Thoracic aorta (tissue), 2 donors: ENCODE data around the gene TLR10. TPM values are rescaled to one million over a fixed set of nuclear protein-coding genes. Genes with fewer than 3 reads are reported as not detected.

Source experiments
- ATAC-seq: fragments of 150-250 bp; one replicate; pipeline ENCODE4 v1.8.0; 2017; ENCODE audit warnings: low read depth; ENCODE audit not compliant: insufficient number of reproducible peaks, low FRiP score
- DNase-seq: peaks from one replicate; pipeline ENCODE4 v3.0.0-alpha.2; 2020; ENCODE audit warnings: low spot score
- H3K27ac ChIP-seq, 2 donors: fragments of 200-600 bp; sonication (generic); 1 replicate in 1 of 2; 2 replicates in 1 of 2; pipeline ENCODE4 v1.5.1; 2016; ENCODE audit warnings: mild to moderate bottlenecking in 2 of 2, moderate library complexity in 2 of 2
- H3K27me3 ChIP-seq: fragments of 200-600 bp; sonication (generic); replicated peaks from 2 replicates; pipeline ENCODE4 v1.6.0; 2016; ENCODE audit warnings: mild to moderate bottlenecking; ENCODE audit not compliant: insufficient read depth
- H3K36me3 ChIP-seq: fragments of 200-600 bp; sonication (generic); one replicate; pipeline ENCODE4 v1.5.1; 2016
- H3K4me1 ChIP-seq, 2 donors: fragments of 200-600 bp; sonication (generic); 1 replicate in 1 of 2; 2 replicates in 1 of 2; pipeline versions ENCODE4 v1.5.1 to v1.6.0; 2016; ENCODE audit warnings: low read depth in 2 of 2, mild to moderate bottlenecking in 1 of 2; ENCODE audit not compliant: control insufficient read depth in 1 of 2
- H3K4me3 ChIP-seq: fragments of 200-600 bp; sonication (generic); 2 replicates; pipeline ENCODE4 v1.5.1; 2016; ENCODE audit warnings: mild to moderate bottlenecking
- H3K9me3 ChIP-seq: fragments of 200-600 bp; sonication (generic); 2 replicates; pipeline ENCODE4 v1.5.1; 2016
- total RNA-seq, 2 donors: library from RNA; depleted of rRNA; stranded (reverse); fragments of >200 nt; gene quantifications; one replicate each; pipeline versions ENCODE4 v1.1.0 to v1.2.3, GENCODE V29; 2016
- TF ChIP-seq, protein P1 (sequence below): fragments of 200-600 bp; sonication (generic); IDR thresholded peaks from one replicate; pipeline ENCODE4 v1.5.1; 2019; ENCODE audit warnings: antibody characterized with exemption

TLR10 gene
- total RNA-seq, 2 donors from 2014 or later = 0.28 to 0.81 TPM

DNA sequence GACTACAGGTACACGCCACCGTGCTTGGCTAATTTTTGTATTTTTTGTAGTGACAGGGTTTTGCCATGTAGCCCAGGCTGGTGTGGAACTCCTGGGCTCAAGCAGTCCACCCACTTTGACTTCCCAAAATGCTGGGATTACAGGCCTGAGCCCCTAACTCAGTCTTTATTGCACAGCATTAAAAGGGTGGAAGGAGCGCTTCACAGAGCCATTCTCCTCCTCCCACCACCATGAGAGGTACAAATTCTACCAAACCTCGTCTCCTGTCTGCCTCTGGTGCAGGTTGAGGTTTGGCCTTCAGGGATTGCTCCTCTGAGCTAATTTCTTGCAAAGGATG, 52.3 kb downstream of the TLR10 start:
- Histone ChIP-seq H3K27me3 (no peaks in the 10 kb centered on the region), H3K4me3 (no peak overlapping the region), H3K4me1 (peaks cover 0 to 9% of the 10 kb centered on the region in 2 donors), H3K36me3 (no peaks in the 10 kb centered on the region), H3K27ac (no peak overlapping the region), H3K9me3 (no peaks in the 10 kb centered on the region)
- ATAC-seq = no peak
- TF ChIP-seq, protein P1, sequence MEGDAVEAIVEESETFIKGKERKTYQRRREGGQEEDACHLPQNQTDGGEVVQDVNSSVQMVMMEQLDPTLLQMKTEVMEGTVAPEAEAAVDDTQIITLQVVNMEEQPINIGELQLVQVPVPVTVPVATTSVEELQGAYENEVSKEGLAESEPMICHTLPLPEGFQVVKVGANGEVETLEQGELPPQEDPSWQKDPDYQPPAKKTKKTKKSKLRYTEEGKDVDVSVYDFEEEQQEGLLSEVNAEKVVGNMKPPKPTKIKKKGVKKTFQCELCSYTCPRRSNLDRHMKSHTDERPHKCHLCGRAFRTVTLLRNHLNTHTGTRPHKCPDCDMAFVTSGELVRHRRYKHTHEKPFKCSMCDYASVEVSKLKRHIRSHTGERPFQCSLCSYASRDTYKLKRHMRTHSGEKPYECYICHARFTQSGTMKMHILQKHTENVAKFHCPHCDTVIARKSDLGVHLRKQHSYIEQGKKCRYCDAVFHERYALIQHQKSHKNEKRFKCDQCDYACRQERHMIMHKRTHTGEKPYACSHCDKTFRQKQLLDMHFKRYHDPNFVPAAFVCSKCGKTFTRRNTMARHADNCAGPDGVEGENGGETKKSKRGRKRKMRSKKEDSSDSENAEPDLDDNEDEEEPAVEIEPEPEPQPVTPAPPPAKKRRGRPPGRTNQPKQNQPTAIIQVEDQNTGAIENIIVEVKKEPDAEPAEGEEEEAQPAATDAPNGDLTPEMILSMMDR = no peak
- no peak for DNase-seq

GRCh38 chr4:38728631-38729141, 54.1 kb downstream of the TLR10 start:
- H3K27ac ChIP-seq = no peak overlapping the region
- no peak for ATAC-seq
- peaks cover 6 to 14% of the 10 kb centered on the region in 2 donors for H3K4me1 ChIP-seq
- no peak for DNase-seq
- H3K36me3 ChIP-seq = no peaks in the 10 kb centered on the region
- TF ChIP-seq, protein P1 = no peak
- H3K9me3 ChIP-seq = no peaks in the 10 kb centered on the region
- no peak overlapping the region for H3K4me3 ChIP-seq
- H3K27me3 ChIP-seq = no peaks in the 10 kb centered on the region

DNA sequence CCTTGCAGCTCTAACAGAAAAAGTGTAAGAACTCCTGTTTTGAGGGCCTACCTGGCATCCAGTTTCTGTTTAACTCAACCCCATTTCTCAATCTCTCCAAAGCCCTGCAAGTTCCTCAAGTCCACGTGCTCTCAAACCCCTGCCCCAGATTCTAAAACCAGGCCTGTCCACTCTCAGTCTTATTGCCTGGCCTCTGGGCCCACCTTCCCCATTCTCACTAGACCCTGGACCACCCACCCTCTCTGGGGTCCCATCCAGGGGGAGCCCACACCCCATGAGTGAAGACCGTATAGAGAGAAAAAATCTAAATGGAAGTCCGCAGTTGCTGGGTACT, 58.3 kb downstream of the TLR10 start:
- H3K4me3 ChIP-seq = no peak overlapping the region
- H3K4me1 ChIP-seq = peaks cover 6 to 9% of the 10 kb centered on the region in 2 donors
- no peaks in the 10 kb centered on the region for H3K36me3 ChIP-seq
- DNase-seq = no peak
- no peak overlapping the region for H3K27ac ChIP-seq
- H3K27me3 ChIP-seq = no peaks in the 10 kb centered on the region
- no peak for ATAC-seq
- TF ChIP-seq, protein P1 = no peak
- H3K9me3 ChIP-seq = no peaks in the 10 kb centered on the region

GRCh38 chr4:38723726-38724474, 58.9 kb downstream of the TLR10 start:
- TF ChIP-seq, protein P1 = no peak
- DNase-seq (no peak), ATAC-seq (no peak)
- Histone ChIP-seq H3K27ac (no peak overlapping the region), H3K9me3 (no peaks in the 10 kb centered on the region), H3K36me3 (no peaks in the 10 kb centered on the region), H3K4me3 (no peak overlapping the region), H3K27me3 (no peaks in the 10 kb centered on the region), H3K4me1 (peaks cover 6 to 9% of the 10 kb centered on the region in 2 donors)

- TF ChIP-seq, protein P1 = no peak
- DNase-seq (no peak), ATAC-seq (no peak)
- H3K4me3 ChIP-seq = no peak overlapping the region
- H3K36me3 ChIP-seq = no peaks in the 10 kb centered on the region
- H3K9me3 ChIP-seq = no peaks in the 10 kb centered on the region
- no peaks in the 10 kb centered on the region for H3K27me3 ChIP-seq
- peaks cover 6 to 9% of the 10 kb centered on the region in 2 donors for H3K4me1 ChIP-seq
- no peak overlapping the region for H3K27ac ChIP-seq
These were observed 59.7 kb downstream of the TLR10 start for GRCh38 chr4:38723114-38723513.

Other genes starting within 250 kb of the TLR10 start
- gene KLF3, start 118.8 kb downstream of the TLR10 start, total RNA-seq = 10 to 100 TPM; 45.8 to 53.4 TPM
- 10 to 100 TPM; 16.1 to 36.3 TPM for gene TLR1, start 21.8 kb upstream of the TLR10 start, total RNA-seq
- 1 to 10 TPM; 1.8 to 3.5 TPM for gene TLR6, start 73.8 kb upstream of the TLR10 start, total RNA-seq
- 100 to 1,000 TPM; 148 to 180 TPM for gene FAM114A1, start 84.8 kb upstream of the TLR10 start, total RNA-seq
- gene TMEM156, start 249.4 kb upstream of the TLR10 start, total RNA-seq = not detected